HEK293T (cell line): Measurements from ENCODE around the gene LNP1.
"Not testable (repeated sequence)": the region's sequence is repeated elsewhere in the genome, so short reads cannot be mapped to it uniquely, and the experiment has no call there.

Source experiments
- CTCF ChIA-PET: fragments of 350-600 bp; formaldehyde crosslinking; extraction: SDS; loops from one replicate; lab custom pipeline; 2021; ENCODE audit warnings: antibody characterized with exemption, inconsistent platforms; lab: Yijun Ruan, JAX
- POLR2A ChIA-PET: fragments of 350-600 bp; formaldehyde crosslinking; extraction: SDS; loops from one replicate; lab custom pipeline; 2020; ENCODE audit warnings: antibody characterized with exemption, inconsistent platforms; lab: Yijun Ruan, JAX
- DNase-seq: peaks from one replicate; pipeline ENCODE4 v3.0.0; 2012; ENCODE audit warnings: mixed read lengths; ENCODE audit errors: extremely low spot score
- ARNT ChIP-seq: fragments of 450-650 bp; IDR thresholded peaks from 2 replicates; pipeline ENCODE4 v1.6.1; 2017; ENCODE audit warnings: mild to moderate bottlenecking
- BHLHE40 ChIP-seq: fragments of 450-650 bp; IDR thresholded peaks from 2 replicates; pipeline ENCODE4 v1.6.1; 2016; ENCODE audit warnings: mild to moderate bottlenecking, moderate library complexity, borderline replicate concordance
- CTBP1 ChIP-seq: fragments of 450-650 bp; IDR thresholded peaks from 2 replicates; pipeline ENCODE4 v1.6.1; 2016; ENCODE audit warnings: borderline replicate concordance
- ELF4 ChIP-seq: fragments of 450-650 bp; IDR thresholded peaks from 2 replicates; pipeline ENCODE4 v1.6.1; 2017; ENCODE audit warnings: antibody characterized with exemption
- FOXA1 ChIP-seq: fragments of 450-650 bp; IDR thresholded peaks from 2 replicates; pipeline ENCODE4 v1.6.1; 2016; ENCODE audit warnings: mild to moderate bottlenecking
- FOXK2 ChIP-seq: fragments of 450-650 bp; IDR thresholded peaks from 2 replicates; pipeline ENCODE4 v1.6.1; 2016; ENCODE audit warnings: mild to moderate bottlenecking
- FOXM1 ChIP-seq: fragments of 450-650 bp; IDR thresholded peaks from 2 replicates; pipeline ENCODE4 v1.6.1; 2017; ENCODE audit warnings: mild to moderate bottlenecking, borderline replicate concordance
- HDGF ChIP-seq: fragments of 450-650 bp; IDR thresholded peaks from 2 replicates; pipeline ENCODE4 v1.6.1; 2017; ENCODE audit warnings: antibody characterized with exemption, borderline replicate concordance
- L3MBTL2 ChIP-seq: fragments of 450-650 bp; conservative IDR thresholded peaks from 2 replicates; pipeline ENCODE4 v1.6.1; 2016; ENCODE audit warnings: mild to moderate bottlenecking
- LEF1 ChIP-seq: fragments of 450-650 bp; IDR thresholded peaks from 2 replicates; pipeline ENCODE4 v1.6.1; 2017; ENCODE audit warnings: mild to moderate bottlenecking, borderline replicate concordance
- NFRKB ChIP-seq: fragments of 450-650 bp; IDR thresholded peaks from 2 replicates; pipeline ENCODE4 v1.6.1; 2016; ENCODE audit warnings: mild to moderate bottlenecking, moderate library complexity
- SP1 ChIP-seq: fragments of 450-650 bp; IDR thresholded peaks from 2 replicates; pipeline ENCODE4 v1.6.1; 2017
- SUZ12 ChIP-seq: fragments of 450-650 bp; IDR thresholded peaks from 2 replicates; pipeline ENCODE4 v1.6.1; 2016; ENCODE audit warnings: mild to moderate bottlenecking
- TARDBP ChIP-seq: fragments of 450-650 bp; IDR thresholded peaks from 2 replicates; pipeline ENCODE4 v1.6.1; 2016
- ZNF384 ChIP-seq: fragments of 450-650 bp; IDR thresholded peaks from 2 replicates; pipeline ENCODE4 v1.6.1; 2016
- TF ChIP-seq, protein P1 (sequence below): fragments of 450-650 bp; IDR thresholded peaks from 2 replicates; pipeline ENCODE4 v1.6.1; 2016

Gene LNP1, protein sequence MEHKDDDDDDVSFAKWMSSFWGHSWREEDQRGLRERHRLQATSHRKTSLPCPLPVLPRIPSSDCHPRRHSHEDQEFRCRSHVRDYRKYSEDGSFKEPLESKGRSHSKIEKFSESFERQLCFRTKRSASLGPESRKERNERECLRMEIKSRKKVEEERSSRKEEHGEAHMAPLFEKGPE

DNA sequence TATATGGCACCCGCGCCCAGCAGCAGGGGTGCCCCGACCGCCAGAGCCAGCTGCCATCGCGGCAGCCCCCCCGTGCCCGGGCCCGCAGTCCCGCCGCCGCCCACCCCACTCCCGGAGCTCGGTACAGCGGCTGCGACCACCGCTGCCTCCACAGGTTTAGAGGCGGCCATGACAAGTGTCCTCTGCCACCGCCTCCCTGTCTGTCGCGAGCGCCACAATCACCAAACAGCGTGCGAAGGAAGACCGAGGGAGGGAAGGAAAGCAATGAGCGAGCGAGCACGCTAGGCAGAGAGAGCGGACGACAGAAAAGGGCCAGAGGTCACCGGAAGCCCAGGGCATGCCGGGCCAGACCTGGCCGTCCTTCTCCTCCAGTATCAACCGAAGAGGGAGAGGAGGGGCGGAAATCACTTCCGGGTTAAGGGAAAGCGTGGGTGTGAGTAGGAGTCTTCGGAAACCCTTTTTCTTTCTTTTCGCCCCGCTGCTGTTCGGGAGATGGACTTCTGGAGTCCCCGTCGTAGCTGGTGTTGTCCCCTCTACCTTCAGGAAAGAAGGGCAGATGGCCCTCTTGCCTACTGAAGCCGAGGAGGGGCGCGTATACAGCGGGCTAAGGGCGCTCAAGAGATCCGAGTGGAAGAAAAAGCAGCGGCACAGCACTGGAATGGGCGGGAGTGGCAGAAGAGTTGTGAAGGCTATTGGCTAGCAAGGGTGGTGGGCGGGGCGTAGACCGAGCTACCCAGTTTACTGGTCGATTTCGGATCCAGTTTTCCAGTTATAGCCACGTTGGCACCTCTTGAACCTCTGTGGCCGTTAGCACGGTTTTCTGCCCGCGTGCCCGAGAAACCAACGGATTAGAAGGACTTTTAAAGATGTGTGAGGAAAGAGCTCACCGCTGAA is at the start of gene LNP1, which contains the start of gene TOMM70:
Gene LNP1, plus strand, starts transcription at position 760 of the 894 bp plus-strand sequence. CDS start 28,191 bp downstream, outside the sequence.
Gene TOMM70, minus strand, starts transcription at position 310 of the 894 bp plus-strand sequence. Its CDS starts 140 bp downstream, at position 170.
- ChIA-PET CTCF (no interaction called here), POLR2A (interaction anchor here (0.9 to 2.6 kb wide), 21 partner anchors 9 to 389 kb away, joined by 3 to 16 read pairs (median 5); partner anchors contain the start of gene NIT2)

DNA sequence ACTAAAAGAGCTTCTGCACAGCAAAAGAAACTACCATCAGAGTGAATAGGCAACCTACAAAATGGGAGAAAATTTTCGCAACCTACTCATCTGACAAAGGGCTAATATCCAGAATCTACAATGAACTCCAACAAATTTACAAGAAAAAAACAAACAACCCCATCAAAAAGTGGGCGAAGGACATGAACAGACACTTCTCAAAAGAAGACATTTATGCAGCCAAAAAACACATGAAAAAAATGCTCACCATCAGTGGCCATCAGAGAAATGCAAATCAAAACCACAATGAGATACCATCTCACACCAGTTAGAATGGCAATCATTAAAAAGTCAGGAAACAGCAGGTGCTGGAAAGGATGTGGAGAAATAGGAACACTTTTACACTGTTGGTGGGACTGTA is 49.6 kb upstream of the LNP1 start:
- CTCF ChIA-PET, POLR2A ChIA-PET: not testable (repeated sequence)

More for the DNA sequence above, at the start of gene LNP1, which contains the start of gene TOMM70:
- TF ChIP-seq ZNF384: no peak
- no peak for TF ChIP-seq LEF1
- peak; percentile 93 for TF ChIP-seq FOXM1
- TF ChIP-seq FOXK2: no peak
- TF ChIP-seq, protein P1, sequence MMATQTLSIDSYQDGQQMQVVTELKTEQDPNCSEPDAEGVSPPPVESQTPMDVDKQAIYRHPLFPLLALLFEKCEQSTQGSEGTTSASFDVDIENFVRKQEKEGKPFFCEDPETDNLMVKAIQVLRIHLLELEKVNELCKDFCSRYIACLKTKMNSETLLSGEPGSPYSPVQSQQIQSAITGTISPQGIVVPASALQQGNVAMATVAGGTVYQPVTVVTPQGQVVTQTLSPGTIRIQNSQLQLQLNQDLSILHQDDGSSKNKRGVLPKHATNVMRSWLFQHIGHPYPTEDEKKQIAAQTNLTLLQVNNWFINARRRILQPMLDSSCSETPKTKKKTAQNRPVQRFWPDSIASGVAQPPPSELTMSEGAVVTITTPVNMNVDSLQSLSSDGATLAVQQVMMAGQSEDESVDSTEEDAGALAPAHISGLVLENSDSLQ: peak; percentile 75
- no peak for TF ChIP-seq ARNT
- TF ChIP-seq L3MBTL2: peak; percentile 99
- no peak for TF ChIP-seq CTBP1
- peak; percentile 84 for TF ChIP-seq ELF4
- no peak for TF ChIP-seq SP1
- no peak for TF ChIP-seq SUZ12
- no peak for TF ChIP-seq NFRKB
- TF ChIP-seq BHLHE40: no peak
- no peak for TF ChIP-seq HDGF
- TF ChIP-seq TARDBP: no peak
- no peak for TF ChIP-seq FOXA1
- peak; percentile 91 for DNase-seq

DNA sequence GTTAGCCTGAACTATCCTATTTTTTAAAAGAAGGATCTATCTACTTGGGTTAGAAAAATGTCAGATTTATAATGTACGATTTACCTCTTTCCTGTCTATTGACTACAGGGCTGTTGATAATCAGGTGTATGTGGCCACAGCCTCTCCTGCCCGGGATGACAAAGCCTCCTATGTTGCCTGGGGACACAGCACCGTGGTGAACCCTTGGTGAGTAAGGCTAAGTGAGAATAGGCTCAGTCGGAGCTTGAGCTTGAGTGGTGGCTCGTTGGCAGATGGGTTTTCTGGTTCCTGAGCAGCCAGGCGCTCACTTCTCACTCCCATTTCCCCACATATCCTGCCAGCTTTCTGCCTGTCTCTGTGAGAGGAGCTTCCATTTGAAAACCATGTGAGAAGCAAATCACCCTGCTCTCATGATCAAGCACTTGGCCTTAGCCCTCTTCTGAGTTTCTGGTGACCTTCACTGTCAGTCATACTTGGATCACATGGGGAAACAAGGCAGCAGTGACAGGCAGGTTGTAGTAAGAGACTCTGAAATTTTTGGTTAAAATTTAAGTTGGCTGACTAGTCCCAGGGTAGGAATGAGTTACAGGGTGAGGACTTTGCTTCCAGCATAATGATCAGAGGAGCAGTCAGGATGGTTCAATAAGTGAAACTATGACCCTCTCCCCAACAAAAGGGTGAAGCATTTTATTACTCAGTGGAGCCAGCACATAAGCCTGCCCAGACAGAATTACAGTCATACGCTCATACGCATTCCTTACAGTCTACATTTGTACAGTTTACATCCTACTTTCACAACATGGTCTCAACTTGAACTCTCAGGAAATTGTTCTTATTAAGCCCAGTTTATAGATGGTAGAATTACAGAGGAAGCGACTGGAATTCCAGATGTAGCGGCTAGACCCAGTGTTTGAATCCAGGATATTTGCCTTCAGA is 48.8 kb upstream of the LNP1 start:
- TF ChIP-seq ZNF384 (no peak), SUZ12 (no peak), L3MBTL2 (no peak), FOXK2 (no peak), HDGF (no peak), ARNT (no peak), FOXA1 (no peak), FOXM1 (no peak), SP1 (no peak), NFRKB (no peak)
- TF ChIP-seq, protein P1: no peak
- ChIA-PET POLR2A (no interaction called here), CTCF (no interaction called here)
- no peak for DNase-seq

More for the DNA sequence above, 49.6 kb upstream of the LNP1 start:
- not testable (repeated sequence) for DNase-seq

DNA sequence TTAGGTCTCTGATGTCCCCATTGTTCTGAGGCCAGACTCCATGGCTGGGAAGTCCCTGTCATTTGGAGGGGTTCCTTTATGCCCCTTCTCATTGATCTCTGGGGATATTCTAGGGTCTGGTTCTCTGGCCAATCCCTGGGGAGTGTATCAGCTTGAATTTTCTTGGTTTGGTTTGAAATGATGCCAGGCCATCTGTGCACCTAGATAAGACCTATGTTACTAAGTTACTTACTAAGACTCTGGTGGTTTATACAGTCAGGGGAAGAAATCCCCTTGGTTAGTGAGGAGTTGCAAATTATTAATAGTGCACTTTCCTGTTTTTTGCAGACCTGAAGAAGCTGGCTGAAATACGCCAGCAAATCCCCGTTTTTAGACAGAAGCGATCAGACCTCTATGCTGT is 46.5 kb upstream of the LNP1 start:
- TF ChIP-seq, protein P1: no peak
- TF ChIP-seq CTBP1 (no peak), L3MBTL2 (no peak), BHLHE40 (no peak), FOXM1 (no peak), SP1 (no peak), LEF1 (no peak), SUZ12 (no peak), FOXK2 (no peak), TARDBP (no peak), ARNT (no peak), ZNF384 (no peak), HDGF (no peak), FOXA1 (no peak)
- ChIA-PET CTCF (interaction anchor here (0.5 kb wide), 1 partner anchor 39 kb away, joined by 3 read pairs; no protein-coding TSS in a partner anchor), POLR2A (no interaction called here)
- no peak for DNase-seq

DNA sequence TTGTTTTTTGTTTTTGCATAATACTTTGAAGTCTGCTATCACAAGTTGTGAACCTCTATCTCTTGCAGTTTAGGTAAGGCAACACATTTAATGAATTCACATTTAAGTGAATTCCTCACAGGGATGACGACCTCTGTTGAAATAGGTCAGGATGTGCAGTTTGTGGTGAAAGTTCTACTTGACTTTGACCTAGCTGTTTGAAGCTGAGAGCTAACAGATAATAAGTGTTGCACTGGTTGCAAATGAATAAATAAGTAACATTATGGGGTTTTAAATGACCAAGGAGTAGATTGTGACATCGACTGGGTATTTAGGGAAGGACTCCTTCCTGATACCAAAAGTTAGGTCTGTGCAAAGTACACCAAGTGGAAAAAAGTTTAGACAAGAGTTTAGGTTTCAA is 42.9 kb upstream of the LNP1 start:
- no peak for DNase-seq
- ChIA-PET CTCF (no interaction called here), POLR2A (no interaction called here)
- TF ChIP-seq, protein P1: no peak
- TF ChIP-seq TARDBP (no peak), HDGF (no peak), FOXK2 (no peak), CTBP1 (no peak), L3MBTL2 (no peak), FOXM1 (no peak), ZNF384 (no peak), FOXA1 (no peak), BHLHE40 (no peak), ELF4 (no peak), SP1 (no peak), SUZ12 (no peak), NFRKB (no peak), ARNT (no peak), LEF1 (no peak)
